GM18873 (cell line): ENCODE results near the gene SPRR2E.
"Not testable (repeated sequence)": the region's sequence is repeated elsewhere in the genome, so short reads cannot be mapped to it uniquely, and the experiment has no call there.

Experiments
- ATAC-seq: cut with Tn5 transposase; IDR thresholded peaks from one replicate; pipeline ENCODE4 v1.9.1; 2021; ENCODE audit warnings: mild to moderate bottlenecking, moderate library complexity, moderate number of reproducible peaks; ENCODE audit not compliant: unreplicated experiment, low FRiP score

SPRR2E gene

GRCh38 chr1:153094426-153094825, at the start of gene SPRR2E:
TSS of gene SPRR2E (minus strand) at chr1:153094526. CDS start at chr1:153093751, 775 bp downstream.
- ATAC-seq = no peak

GRCh38 chr1:153141377-153141776, 47.1 kb upstream of the SPRR2E start:
- ATAC-seq = no peak

- no peak for ATAC-seq
Observed at GRCh38 chr1:153140484-153140883, 46.2 kb upstream of the SPRR2E start.

- no peak for ATAC-seq
Observed at GRCh38 chr1:153133743-153134142, 39.4 kb upstream of the SPRR2E start.

GRCh38 chr1:153133267-153133666, 38.9 kb upstream of the SPRR2E start:
- ATAC-seq = no peak

GRCh38 chr1:153128688-153129087, 34.4 kb upstream of the SPRR2E start:
- not testable (repeated sequence) for ATAC-seq

- ATAC-seq = no peak
Observed at GRCh38 chr1:153127296-153127695, 33.0 kb upstream of the SPRR2E start.

- ATAC-seq = no peak
Observed at GRCh38 chr1:153125536-153125935, 31.2 kb upstream of the SPRR2E start.

- ATAC-seq = not testable (repeated sequence)
Observed at GRCh38 chr1:153123793-153124192, 29.5 kb upstream of the SPRR2E start.

GRCh38 chr1:153122831-153123421, 28.6 kb upstream of the SPRR2E start:
- no peak for ATAC-seq

GRCh38 chr1:153120945-153121344, 26.6 kb upstream of the SPRR2E start:
- no peak for ATAC-seq

- no peak for ATAC-seq
Observed at GRCh38 chr1:153119491-153119971, 25.2 kb upstream of the SPRR2E start.

- ATAC-seq = not testable (repeated sequence)
Observed at GRCh38 chr1:153115264-153115663, 20.9 kb upstream of the SPRR2E start.

- no peak for ATAC-seq
Observed at GRCh38 chr1:153113416-153113815, 19.1 kb upstream of the SPRR2E start, which contains the start of gene SPRR2F. TSS of gene SPRR2F (minus strand) at chr1:153113516. CDS start at chr1:153112733, 783 bp downstream.

GRCh38 chr1:153112454-153112853, 18.1 kb upstream of the SPRR2E start:
- ATAC-seq = not testable (repeated sequence)

- no peak for ATAC-seq
Observed at GRCh38 chr1:153100245-153100644, 5.9 kb upstream of the SPRR2E start.

GRCh38 chr1:153099461-153100045, 5.2 kb upstream of the SPRR2E start:
- no peak for ATAC-seq

GRCh38 chr1:153095764-153096163, 1.4 kb upstream of the SPRR2E start:
- ATAC-seq = no peak

GRCh38 chr1:153087652-153088051, 6.7 kb downstream of the SPRR2E start:
- ATAC-seq = no peak

GRCh38 chr1:153081736-153082135, 12.6 kb downstream of the SPRR2E start:
- ATAC-seq = no peak

- ATAC-seq = no peak
Observed at GRCh38 chr1:153072806-153073726, 21.3 kb downstream of the SPRR2E start.
